ENCODE results near the gene MCCC2. TPM values are rescaled to one million over a fixed set of nuclear protein-coding genes. Genes with fewer than 3 reads are reported as not detected.
A peak's percentile ranks its signal among the peaks of the same experiment; 100 is the strongest.
"Not testable (repeated sequence)": the region's sequence is repeated elsewhere in the genome, so short reads cannot be mapped to it uniquely, and the experiment has no call there.

MCCC2 gene
- total RNA-seq (100 to 1,000 TPM in 2 of 9 donors, 10 to 100 TPM in 7; 57.6 to 119 (median 88.6) TPM), polyA plus RNA-seq (100 to 1,000 TPM in 1 of 3 donors, 10 to 100 TPM in 2; 24.0 to 135 (median 47.9) TPM)
- long read RNA-seq, donor 1, partial matches to known transcripts: 0 of 4 reads
- long read RNA-seq, donor 1, other reads (novel, unspliced or antisense): 0 of 4 reads
- long read RNA-seq, donor 2, transcript MCCC2-201 (17 exons, 3,665 nt): major isoform, 6 of 15 reads
- long read RNA-seq, donor 2, partial matches to known transcripts: 0 of 15 reads
- long read RNA-seq, donor 2, other reads (novel, unspliced or antisense): 7 of 15 reads
- long read RNA-seq, donor 3, transcript MCCC2-201 (17 exons, 3,665 nt): major isoform, 5 of 13 reads
- long read RNA-seq, donor 3, partial matches to known transcripts: 0 of 13 reads
- long read RNA-seq, donor 3, other reads (novel, unspliced or antisense): 6 of 13 reads
- long read RNA-seq, donor 4, transcript MCCC2-201 (17 exons, 3,665 nt): major isoform, 9 of 16 reads
- long read RNA-seq, donor 4, partial matches to known transcripts: 1 of 16 reads
- long read RNA-seq, donor 4, other reads (novel, unspliced or antisense): 6 of 16 reads
- long read RNA-seq, donor 5, transcript MCCC2-201 (17 exons, 3,665 nt): major isoform, 62 of 100 reads
- long read RNA-seq, donor 5, partial matches to known transcripts: 10 of 100 reads
- long read RNA-seq, donor 5, other reads (novel, unspliced or antisense): 26 of 100 reads
- long read RNA-seq, donor 6, partial matches to known transcripts: 5 of 15 reads
- long read RNA-seq, donor 6, other reads (novel, unspliced or antisense): 4 of 15 reads
- long read RNA-seq, donor 7, partial matches to known transcripts: 0 of 1 reads
- long read RNA-seq, donor 7, other reads (novel, unspliced or antisense): 0 of 1 reads
- long read RNA-seq, donor 8, partial matches to known transcripts: 0 of 3 reads
- long read RNA-seq, donor 8, other reads (novel, unspliced or antisense): 0 of 3 reads
- long read RNA-seq, donor 9, partial matches to known transcripts: 0 of 5 reads
- long read RNA-seq, donor 9, other reads (novel, unspliced or antisense): 0 of 5 reads
- long read RNA-seq, donor 10, transcript MCCC2-201 (17 exons, 3,665 nt): major isoform, 6 of 6 reads
- long read RNA-seq, donor 10, partial matches to known transcripts: 0 of 6 reads
- long read RNA-seq, donor 10, other reads (novel, unspliced or antisense): 0 of 6 reads

DNA sequence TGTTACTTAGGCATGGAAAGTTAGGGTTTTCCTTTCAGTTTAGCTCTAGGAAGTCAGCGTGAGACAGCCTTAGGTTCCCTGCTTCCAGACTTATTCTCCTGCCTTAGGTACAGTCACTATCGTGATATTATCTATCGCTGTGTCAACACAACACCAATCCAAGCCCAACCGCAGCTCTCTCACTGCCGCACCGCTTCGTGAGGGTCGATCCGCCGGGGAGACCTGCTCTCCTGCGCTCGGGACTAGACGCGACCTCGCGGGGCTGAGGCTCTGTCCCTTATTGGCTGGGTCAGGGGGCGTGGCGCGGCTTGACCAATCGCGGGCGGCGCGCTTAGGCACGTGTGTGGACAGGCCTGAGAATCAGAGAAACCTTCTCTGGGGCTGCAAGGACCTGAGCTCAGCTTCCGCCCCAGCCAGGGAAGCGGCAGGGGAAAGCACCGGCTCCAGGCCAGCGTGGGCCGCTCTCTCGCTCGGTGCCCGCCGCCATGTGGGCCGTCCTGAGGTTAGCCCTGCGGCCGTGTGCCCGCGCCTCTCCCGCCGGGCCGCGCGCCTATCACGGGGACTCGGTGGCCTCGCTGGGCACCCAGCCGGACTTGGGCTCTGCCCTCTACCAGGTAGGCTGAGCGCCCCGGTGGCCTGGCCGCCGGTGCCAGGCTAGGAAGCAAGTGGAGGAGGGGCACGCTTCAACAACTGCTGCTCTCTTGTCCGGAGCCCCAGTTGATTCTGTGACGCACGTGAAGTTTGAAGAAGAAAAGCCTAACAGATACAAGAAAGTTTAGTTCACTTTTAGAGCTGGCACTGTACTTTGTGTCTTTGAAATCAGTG lies at the start of gene MCCC2:
Gene MCCC2, plus strand, starts transcription at position 400 of the 825 bp plus-strand sequence. Its CDS starts 86 bp downstream, at position 486.
- H3K9me3 ChIP-seq (replicated peaks in 1 of 3): no peaks in the 10 kb centered on the region
- WGBS, 4 donors: 0 to 3% (median 1%) methylated on average over 8 to 56 of the region's 56 CpGs
- intact Hi-C loops (cut with DNase I): no loop called here

GRCh38 chr5:71537687-71538086 lies 49.5 kb upstream of the MCCC2 start:
- Histone ChIP-seq H3K36me3 (replicated peaks in 1 of 2) (peaks cover 0 to 24% of the 10 kb centered on the region in 2 donors), H3K9me3 (replicated peaks in 1 of 3) (no peaks in the 10 kb centered on the region), H3K4me3 (no peak overlapping the region), H3K4me1 (replicated peaks in 1 of 2) (peaks cover 4 to 12% of the 10 kb centered on the region in 2 donors), H3K27me3 (no peaks in the 10 kb centered on the region), H3K27ac (no peak overlapping the region)
- TF ChIP-seq POLR2A (IDR thresholded peaks at IDR 0.05): no peak
- no peak for TF ChIP-seq CTCF (IDR thresholded peaks at IDR 0.05)
- DNase-seq: no peak
- intact Hi-C loops (cut with DNase I): no loop called here
- WGBS, 4 donors: 75 to 83% (median 83%) methylated on average over 3 of the region's 3 CpGs

More for the DNA sequence above, at the start of gene MCCC2:
- Histone ChIP-seq H3K36me3 (replicated peaks in 1 of 2) (no peaks in the 10 kb centered on the region), H3K4me3 (peak within 1 kb of the TSS; percentile 4 to 84 (median 38)), H3K27me3 (no peaks in the 10 kb centered on the region), H3K4me1 (replicated peaks in 1 of 2) (peaks cover 0 to 25% of the 10 kb centered on the region in 2 donors), H3K27ac (peak within 1 kb of the TSS; percentile 18 to 93 (median 78))
- DNase-seq: peak; percentile 97 to 99 (median 99)
- TF ChIP-seq CTCF (IDR thresholded peaks at IDR 0.05) (no peak), POLR2A (IDR thresholded peaks at IDR 0.05) (peak; percentile 57 to 93)

DNA sequence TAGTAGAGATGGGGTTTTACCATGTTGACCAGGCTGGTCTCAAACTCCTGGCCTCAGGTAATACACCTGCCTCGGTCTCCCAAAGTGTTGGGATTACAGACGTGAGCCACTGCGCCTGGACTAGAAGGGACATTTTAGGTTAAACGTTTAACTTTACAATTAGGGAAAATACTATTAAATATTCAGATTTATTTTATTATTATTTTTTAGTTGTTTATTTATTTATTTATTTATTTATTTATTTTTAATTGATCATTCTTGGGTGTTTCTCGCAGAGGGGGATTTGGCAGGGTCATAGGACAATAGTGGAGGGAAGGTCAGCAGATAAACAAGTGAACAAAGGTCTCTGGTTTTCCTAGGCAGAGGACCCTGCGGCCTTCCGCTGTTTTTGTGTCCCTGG lies 36.3 kb upstream of the MCCC2 start:
- intact Hi-C loops (cut with DNase I); H3K27ac ChIP-seq; H3K4me3 ChIP-seq; H3K27me3 ChIP-seq; H3K4me1 ChIP-seq (replicated peaks in 1 of 2); H3K9me3 ChIP-seq (replicated peaks in 1 of 3); DNase-seq: not testable (repeated sequence)
- H3K36me3 ChIP-seq (replicated peaks in 1 of 2): peaks cover 0 to 66% of the 10 kb centered on the region in 2 donors
- 95 to 99% (median 97%) methylated on average over 7 of the region's 7 CpGs for WGBS, 4 donors

GRCh38 chr5:71551582-71551981 lies 35.6 kb upstream of the MCCC2 start:
- WGBS, 4 donors: 92 to 97% (median 96%) methylated on average over 8 to 20 of the region's 27 CpGs
- H3K9me3 ChIP-seq (replicated peaks in 1 of 3); intact Hi-C loops (cut with DNase I); H3K27ac ChIP-seq; H3K4me3 ChIP-seq; DNase-seq; H3K4me1 ChIP-seq (replicated peaks in 1 of 2); H3K27me3 ChIP-seq: not testable (repeated sequence)
- H3K36me3 ChIP-seq (replicated peaks in 1 of 2): peaks cover 0 to 64% of the 10 kb centered on the region in 2 donors

DNA sequence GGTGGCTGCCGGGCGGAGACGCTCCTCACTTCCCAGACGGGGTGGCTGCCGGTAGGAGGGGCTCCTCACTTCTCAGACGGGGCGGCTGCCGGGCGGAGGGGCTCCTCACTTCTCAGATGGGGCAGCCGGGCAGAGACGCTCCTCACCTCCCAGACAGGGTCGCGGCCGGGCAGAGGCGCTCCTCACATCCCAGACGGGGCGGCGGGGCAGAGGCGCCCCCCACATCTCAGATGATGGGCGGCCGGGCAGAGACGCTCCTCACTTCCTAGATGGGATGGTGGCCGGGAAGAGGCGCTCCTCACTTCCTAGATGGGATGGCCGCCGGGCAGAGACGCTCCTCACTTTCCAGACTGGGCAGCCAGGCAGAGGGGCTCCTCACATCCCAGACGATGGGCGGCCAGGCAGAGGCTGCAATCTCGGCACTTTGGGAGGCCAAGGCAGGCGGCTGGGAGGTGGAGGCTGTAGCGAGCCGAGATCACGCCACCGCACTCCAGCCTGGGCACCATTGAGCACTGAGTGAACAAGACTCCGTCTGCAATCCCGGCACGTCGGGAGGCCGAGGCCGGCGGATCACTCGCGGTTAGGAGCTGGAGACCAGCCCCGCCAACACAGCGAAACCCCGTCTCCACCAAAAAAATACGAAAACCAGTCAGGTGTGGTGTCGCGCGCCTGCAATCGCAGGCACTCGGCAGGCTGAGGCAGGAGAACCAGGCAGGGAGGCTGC lies 35.0 kb upstream of the MCCC2 start:
- DNase-seq; H3K4me1 ChIP-seq (replicated peaks in 1 of 2); H3K27me3 ChIP-seq; H3K4me3 ChIP-seq; H3K9me3 ChIP-seq (replicated peaks in 1 of 3); intact Hi-C loops (cut with DNase I); H3K27ac ChIP-seq: not testable (repeated sequence)
- peaks cover 0 to 61% of the 10 kb centered on the region in 2 donors for H3K36me3 ChIP-seq (replicated peaks in 1 of 2)
- 95 to 99% (median 97%) methylated on average over 17 to 48 of the region's 53 CpGs for WGBS, 4 donors
